ENCODE data around the gene RAG1. TPM values are rescaled to one million over a fixed set of nuclear protein-coding genes. Genes with fewer than 3 reads are reported as not detected.

RAG1 gene
- polyA plus RNA-seq, 1 of the 3 experiments (the other 2 are of a cell fraction): 0.08 TPM

- TF ChIP-seq EZH2phosphoT487 (IDR thresholded peaks at IDR 0.05; ENCODE audit: borderline replicate concordance, low read depth): no peak
These were observed 9.0 kb upstream of the RAG1 start (continued) for GRCh38 chr11:36558571-36559413.

- peak; percentile 70 for DNase-seq
- 3% methylated on average over 15 of the region's 15 CpGs for WGBS (ENCODE audit: low lambda C conversion rate)
- no peaks in the 10 kb centered on the region for H3K27me3 ChIP-seq (ENCODE audit: insufficient read depth)
- H3K27ac ChIP-seq (ENCODE audit: low read depth in 2 of 2, low read length in 1 of 2): peak overlapping the region in 1 of 2 experiments; percentile 100; a peak in 2 of 4 replicates
- H3K4me2 ChIP-seq: peak overlapping the region; percentile 74
- H3K9me2 ChIP-seq: no peaks in the 10 kb centered on the region
- H3K79me2 ChIP-seq (ENCODE audit: insufficient read depth): no peaks in the 10 kb centered on the region
- H3K4me1 ChIP-seq (ENCODE audit: control insufficient read depth in 1 of 2, insufficient read depth in 2 of 2, low read depth in 1 of 2, low read length in 1 of 2): peaks cover 0 to 27% of the 10 kb centered on the region in 2 experiments; a peak in 2 of 4 replicates
- H3K9ac ChIP-seq: 0 out of 2 replicates have a peak overlapping the region, but pooled peaks have one; percentile 24
- H3K4me3 ChIP-seq (ENCODE audit: low read depth in 2 of 2, low read length in 1 of 2): peak overlapping the region; percentile 48 to 67
- H3F3A ChIP-seq (replicated peaks; ENCODE audit: insufficient read depth): no peaks in the 10 kb centered on the region
- H3K9me3 ChIP-seq: no peaks in the 10 kb centered on the region
- ChIA-PET CTCF (interaction anchor here (0.6 to 8.2 kb wide), 63 partner anchors 12 to 533 kb away, joined by 3 to 199 read pairs (median 5); partner anchors contain the start of genes IFTAP, RAG2 and TRAF6), POLR2A (interaction anchor here (0.7 to 2.7 kb wide), 14 partner anchors 11 to 182 kb away, joined by 3 to 43 read pairs (median 5); partner anchors contain the start of gene TRAF6)
- H4K20me1 ChIP-seq (ENCODE audit: insufficient read depth): no peaks in the 10 kb centered on the region
- peak overlapping the region; percentile 77 for H2AFZ ChIP-seq (ENCODE audit: low read depth)
- H3K36me3 ChIP-seq (replicated peaks in 1 of 2; ENCODE audit: control insufficient read depth in 1 of 2, insufficient read depth in 2 of 2, low read length in 1 of 2): no peaks in the 10 kb centered on the region
- no peak for TF ChIP-seq ELF1 (IDR thresholded peaks at IDR 0.05)
- TF ChIP-seq SMC3 (IDR thresholded peaks at IDR 0.05; ENCODE audit: low read depth, low read length): peak; percentile 84
- TF ChIP-seq RAD21 (IDR thresholded peaks at IDR 0.05; ENCODE audit: low read length): peak; percentile 93
- no peak for TF ChIP-seq NRF1 (IDR thresholded peaks at IDR 0.05; ENCODE audit: low read depth, low read length)
- peak; percentile 61; the same call in 1 of the 2 replicates for TF ChIP-seq MXI1 (IDR thresholded peaks at IDR 0.05; ENCODE audit: low read depth, low read length)
- TF ChIP-seq EZH2phosphoT487 (IDR thresholded peaks at IDR 0.05; ENCODE audit: borderline replicate concordance, low read depth): no peak
- TF ChIP-seq REST (IDR thresholded peaks at IDR 0.05; ENCODE audit: low read depth, low read length): no peak
- TF ChIP-seq GABPA (IDR thresholded peaks at IDR 0.05; ENCODE audit: low read depth): no peak
- no peak for TF ChIP-seq USF2 (IDR thresholded peaks at IDR 0.05; ENCODE audit: borderline replicate concordance, low read depth, low read length)
- no peak for TF ChIP-seq NFIC (IDR thresholded peaks at IDR 0.05; ENCODE audit: borderline replicate concordance)
- TF ChIP-seq POLR2AphosphoS5 (IDR thresholded peaks at IDR 0.05; ENCODE audit: low read depth, low read length): no peak
- TF ChIP-seq CTCF (IDR thresholded peaks at IDR 0.05): peak; percentile 91
- no peak for TF ChIP-seq USF1 (IDR thresholded peaks at IDR 0.05; ENCODE audit: borderline replicate concordance, low read depth)
- no peak for TF ChIP-seq FOSL2 (IDR thresholded peaks at IDR 0.05; ENCODE audit: borderline replicate concordance, low read depth)
- TF ChIP-seq RCOR1 (IDR thresholded peaks at IDR 0.05; ENCODE audit: low read length): no peak
- no peak for TF ChIP-seq GATA2 (CRISPR knock-in tag; IDR thresholded peaks at IDR 0.05)
- TF ChIP-seq MAX (IDR thresholded peaks at IDR 0.05; ENCODE audit: low read depth): no peak
- no peak for TF ChIP-seq SIN3A (IDR thresholded peaks at IDR 0.05; ENCODE audit: borderline replicate concordance, low read depth, low read length)
- TF ChIP-seq FOXJ3 (CRISPR knock-in tag; IDR thresholded peaks at IDR 0.05): no peak
These were observed 3.3 kb upstream of the RAG1 start for GRCh38 chr11:36564376-36565030.

Data from SK-N-SH (cell line).